AML-193 (cell line): ENCODE measurements around the gene TM6SF1.
"Not testable (repeated sequence)": the region's sequence is repeated elsewhere in the genome, so short reads cannot be mapped to it uniquely, and the experiment has no call there.

ENCODE experiments used
- DNase-seq, 2 experiments: peaks; one replicate each; lab custom pipeline; 2025; lab: John Stamatoyannopoulos, UW

The TM6SF1 gene

DNA sequence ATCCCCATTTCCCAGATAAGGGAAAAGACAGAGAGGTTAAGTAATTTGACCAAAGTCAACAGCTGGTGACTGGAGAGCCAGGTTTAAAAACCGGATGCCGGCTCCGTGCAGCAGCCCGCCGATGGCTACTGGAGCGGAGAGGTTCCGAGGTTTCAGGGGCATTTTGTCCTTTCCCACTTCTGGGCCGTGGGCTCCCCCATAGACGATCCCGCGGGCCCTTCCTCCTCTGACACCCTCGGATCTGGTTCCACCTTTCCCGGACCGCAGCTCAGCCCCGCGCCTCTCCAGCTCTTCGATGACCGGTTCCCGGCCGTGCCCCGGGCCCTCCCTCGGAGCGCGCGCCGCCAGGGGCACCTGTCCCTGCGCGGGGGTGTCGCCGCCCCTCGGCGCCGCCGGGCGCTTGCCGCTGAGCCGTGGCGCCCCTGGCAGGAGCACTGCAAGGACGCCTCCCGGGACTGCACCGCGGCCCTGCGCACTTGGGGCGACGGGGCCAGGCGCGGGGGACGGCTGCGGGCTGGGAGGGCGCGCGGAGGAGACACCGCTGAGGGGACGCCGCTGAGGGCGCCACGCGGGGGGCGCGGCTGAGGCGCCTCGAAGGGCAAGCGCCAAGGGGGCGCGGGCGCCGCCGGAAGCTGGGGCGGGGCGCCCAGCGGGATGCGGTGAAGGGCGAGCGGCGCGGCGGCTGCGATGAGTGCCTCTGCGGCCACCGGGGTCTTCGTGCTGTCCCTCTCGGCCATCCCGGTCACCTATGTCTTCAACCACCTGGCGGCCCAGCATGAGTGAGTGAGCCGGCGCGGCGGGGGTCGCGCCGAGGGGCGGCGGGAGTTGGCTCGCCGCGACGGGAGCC lies at the start of gene TM6SF1:
TSS of gene TM6SF1 (plus strand) at position 652 of the 847 bp plus-strand sequence. CDS start at position 688, 36 bp downstream.
- DNase-seq: no peak

DNA sequence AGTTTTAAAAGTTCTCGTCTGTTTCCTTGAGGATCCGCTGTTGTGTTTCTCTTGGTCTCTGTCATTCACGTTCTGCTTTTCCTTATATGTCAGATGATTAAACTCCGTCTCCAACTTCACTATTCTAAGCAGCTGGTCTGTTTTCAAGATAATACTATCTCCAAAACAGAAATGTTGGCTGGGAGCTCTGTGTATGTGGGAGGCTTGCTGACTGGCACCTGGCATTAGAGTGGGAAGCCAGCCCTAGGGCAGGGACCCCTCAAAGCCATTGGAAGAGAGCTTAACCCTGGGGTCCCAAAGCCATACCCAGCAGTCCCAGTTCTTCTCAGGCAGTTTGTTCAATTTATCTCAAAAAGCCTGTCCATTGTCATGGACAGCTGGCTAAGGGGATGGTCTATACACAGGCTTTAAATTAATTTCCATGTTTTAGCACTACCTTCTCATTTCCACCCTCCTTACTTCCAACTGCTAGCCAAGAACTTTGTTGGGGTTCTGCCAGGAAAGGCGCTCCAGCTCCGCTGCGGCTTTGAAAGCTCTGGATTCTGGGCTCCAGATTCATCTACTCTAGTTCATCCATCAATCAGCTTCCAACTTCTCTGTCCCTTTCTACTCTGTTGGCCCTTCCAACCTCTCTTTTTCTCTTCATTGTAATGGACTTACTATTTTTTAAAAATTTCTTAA lies 49.6 kb upstream of the TM6SF1 start:
- no peak for DNase-seq

DNA sequence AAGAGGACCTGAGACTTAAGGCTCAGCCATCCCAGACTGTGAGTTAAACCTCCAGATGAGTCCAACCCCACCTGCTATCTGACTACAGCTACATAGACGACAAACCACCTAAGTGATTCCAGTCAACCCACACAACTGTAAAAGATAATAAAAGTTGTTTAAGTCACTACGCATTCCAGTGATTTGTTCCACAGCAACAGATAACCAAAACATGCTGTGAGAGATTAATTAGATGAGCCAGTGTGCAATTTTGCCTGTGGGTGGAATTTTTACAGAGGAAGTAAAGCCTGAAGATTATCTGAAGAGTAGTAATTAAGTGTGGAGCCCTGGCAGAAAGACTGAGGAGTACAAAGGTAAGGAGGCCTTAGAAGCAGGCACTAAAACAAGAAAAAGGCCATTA lies 45.8 kb upstream of the TM6SF1 start:
- DNase-seq: no peak

DNA sequence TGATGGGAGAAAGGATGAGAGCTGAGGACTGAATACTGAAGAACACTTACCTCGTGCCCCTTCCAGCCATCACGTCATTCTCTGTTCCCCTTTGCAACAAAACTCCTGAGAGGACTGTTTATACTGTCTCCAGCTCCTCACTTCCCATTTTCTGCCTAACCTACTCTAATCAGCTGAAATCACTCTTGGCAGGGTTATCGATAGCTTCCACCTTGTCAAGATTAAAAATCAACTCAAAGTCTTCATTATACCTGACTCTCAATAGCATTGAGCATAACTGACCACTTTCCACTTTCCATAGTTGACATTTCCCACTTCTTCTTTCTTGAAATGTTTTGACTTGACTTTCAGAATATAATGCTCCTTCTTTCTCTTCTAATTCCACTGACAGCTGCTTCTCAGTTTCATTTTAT lies 44.7 kb upstream of the TM6SF1 start:
- DNase-seq: peak; percentile 8 to 20

DNA sequence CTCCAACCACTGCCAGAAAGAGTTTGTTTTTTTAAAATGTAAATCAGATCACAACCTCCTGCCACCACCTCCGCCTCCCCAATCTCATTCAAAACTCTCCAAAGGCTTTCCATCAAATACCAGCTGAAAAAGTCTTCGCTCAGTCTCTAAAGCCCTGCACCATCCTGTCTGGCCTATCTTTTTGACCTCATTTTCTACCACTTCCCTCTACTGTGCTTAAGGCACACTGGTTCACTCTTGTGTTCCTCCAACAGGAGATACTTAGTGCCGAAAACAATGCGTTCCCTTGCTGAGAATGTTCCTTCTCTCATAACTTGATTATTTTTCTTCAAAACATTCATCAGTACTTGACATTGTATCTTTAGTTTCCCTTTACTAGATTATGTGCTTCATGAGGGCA lies 43.9 kb upstream of the TM6SF1 start:
- DNase-seq: peak; percentile 39

DNA sequence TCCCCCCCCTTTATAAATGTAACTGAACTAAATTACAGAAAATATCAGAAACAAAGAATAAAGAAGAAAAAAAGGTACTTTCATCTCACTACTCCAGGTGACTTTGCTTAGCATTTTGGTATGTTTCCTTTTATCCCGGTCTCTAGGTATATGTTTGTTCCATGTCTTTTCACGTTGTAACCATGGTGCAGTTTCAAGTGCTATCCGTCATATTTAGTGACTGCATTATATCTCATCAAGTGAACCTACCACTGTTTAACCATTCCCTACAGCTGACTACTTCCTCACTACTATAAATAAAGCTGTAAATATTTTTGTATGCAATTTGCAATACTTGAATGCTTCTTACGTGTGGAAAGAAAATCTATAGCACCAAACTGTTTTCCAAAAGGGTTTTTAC lies 42.6 kb upstream of the TM6SF1 start:
- DNase-seq: peak; percentile 14 to 40

DNA sequence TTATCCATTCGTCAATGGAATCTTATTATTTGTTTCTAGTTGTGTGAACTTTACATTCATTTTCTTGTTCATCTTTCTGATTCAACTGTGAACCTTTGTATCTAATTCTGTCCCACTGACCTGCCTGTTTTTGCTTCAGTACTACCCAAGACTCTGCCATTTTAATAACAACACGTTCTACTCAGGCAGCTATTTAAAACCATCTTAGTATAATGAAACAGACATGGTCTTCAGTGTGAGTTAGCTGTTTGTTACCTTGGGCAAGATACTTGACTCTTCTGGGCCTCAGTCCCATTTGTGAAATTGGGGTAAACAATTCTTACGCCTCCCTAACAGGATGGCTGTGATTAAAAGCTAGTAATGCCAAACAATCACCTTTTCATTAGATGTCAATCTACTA lies 42.0 kb upstream of the TM6SF1 start:
- no peak for DNase-seq

DNA sequence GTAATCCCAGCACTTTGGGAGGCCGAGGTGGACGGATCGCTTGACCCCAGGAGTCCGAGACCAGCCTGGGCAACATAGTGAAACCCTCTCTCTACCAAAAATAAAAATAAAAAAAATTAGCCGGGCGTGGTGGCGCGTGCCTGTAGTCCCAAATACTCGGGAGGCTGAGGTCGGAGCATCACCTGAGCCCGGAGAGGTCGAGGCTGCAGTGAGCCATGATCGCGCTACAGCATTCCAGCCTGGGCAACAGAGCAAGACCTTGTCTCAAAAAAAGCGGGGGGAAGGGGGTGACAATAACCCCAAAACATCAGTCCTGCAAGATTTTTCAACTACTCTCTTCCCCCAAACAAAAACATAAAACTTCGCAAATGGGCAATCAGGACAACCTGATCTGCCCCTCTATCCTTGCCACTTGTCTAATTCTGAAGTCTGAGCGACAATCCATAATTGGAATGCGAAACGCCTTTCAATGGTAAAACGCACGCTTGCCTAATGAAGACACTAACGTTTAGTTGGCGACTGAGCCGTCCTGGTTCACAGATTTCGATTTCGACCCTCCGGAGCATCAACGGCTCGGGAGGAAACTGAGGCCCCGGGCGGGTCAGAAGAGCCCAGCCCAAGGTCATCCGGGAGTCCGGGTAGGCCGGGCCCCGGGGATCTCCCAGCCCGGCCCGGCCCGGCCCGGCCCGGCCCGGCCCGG lies 41.3 kb upstream of the TM6SF1 start:
- DNase-seq: no peak

DNA sequence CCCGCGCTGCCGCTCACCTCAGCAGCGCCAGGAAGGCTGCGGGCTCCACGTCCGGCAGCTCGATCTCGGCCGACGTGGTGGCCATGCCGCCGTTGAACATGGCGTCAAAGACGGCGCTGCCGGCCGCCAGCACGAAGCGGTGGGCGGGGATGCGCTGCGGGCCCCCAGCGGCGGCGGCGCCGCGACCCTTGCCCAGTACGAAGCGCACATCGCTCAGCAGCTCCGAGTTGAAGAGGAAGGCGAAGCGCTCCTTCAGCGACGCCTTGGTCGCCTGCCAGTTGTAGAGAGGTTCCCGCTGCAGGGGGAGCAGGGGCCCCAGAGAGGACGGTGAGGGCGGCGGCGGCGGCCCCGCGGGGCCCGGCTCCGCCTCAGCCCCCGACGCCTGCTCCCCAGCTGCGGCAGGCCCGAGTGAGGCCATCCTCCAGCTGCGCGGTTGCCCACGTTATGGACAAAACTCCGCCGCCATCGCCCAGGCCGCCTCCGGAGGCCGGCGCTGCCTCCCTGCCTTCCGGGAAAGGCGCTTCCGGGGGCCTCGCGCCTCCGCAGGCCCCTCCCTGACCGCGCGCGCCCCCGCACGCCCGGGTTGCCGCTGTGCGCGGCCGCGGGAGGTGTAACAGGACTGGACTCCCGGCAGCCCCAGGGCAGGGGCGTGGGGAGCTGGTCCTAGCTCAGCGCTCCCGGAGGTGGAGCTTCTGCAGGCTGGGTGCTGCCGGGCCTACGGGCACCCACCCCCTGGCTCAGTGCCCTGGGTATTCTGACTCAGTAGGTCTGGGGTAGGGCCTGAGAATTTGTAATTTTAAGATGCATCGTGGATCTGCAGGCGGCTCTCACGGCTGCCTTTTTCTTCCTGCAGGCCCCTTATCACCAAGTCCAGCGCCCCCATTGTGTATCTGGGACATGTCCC lies 40.5 kb upstream of the TM6SF1 start, which contains the start of gene BTBD1:
TSS of gene BTBD1 (minus strand) at position 519 of the 904 bp plus-strand sequence. CDS start at position 418, 101 bp downstream.
- peak; percentile 78 to 86 for DNase-seq

DNA sequence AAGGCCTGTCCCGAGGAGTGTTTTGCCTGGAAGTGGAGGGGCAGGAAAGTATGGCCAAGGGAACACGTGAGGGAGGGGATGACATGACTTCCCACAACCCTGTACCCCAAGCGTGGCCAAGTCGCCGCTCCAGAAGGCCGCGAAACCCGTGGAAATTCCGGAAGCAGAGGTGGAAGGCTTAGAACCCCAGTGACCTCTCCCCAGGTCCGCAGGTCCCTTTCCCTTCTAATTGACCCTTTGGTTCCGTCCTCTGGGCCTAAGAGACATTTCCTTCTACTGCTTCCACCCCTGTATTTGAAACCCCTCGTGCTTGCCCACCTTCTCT lies 39.8 kb upstream of the TM6SF1 start:
- DNase-seq: no peak

DNA sequence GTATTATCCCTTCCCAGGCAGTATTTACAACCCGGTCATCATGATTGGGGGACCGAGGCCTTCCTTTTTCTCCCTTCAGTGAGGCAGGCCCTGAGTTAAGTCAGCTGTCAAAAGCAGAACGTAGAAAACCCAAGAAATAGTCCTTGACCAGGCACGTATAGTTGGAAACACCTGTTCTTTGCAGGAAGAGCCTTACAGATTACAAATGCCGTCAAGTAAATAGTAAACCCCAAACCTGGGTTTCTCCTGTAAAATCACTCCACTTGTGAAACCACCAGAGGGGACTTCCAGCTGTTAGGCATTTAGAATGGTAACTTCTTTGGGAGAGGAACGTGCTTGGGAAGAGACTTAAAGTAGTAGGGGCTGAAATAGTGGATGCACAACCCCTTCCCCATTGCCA lies 39.4 kb upstream of the TM6SF1 start:
- no peak for DNase-seq

DNA sequence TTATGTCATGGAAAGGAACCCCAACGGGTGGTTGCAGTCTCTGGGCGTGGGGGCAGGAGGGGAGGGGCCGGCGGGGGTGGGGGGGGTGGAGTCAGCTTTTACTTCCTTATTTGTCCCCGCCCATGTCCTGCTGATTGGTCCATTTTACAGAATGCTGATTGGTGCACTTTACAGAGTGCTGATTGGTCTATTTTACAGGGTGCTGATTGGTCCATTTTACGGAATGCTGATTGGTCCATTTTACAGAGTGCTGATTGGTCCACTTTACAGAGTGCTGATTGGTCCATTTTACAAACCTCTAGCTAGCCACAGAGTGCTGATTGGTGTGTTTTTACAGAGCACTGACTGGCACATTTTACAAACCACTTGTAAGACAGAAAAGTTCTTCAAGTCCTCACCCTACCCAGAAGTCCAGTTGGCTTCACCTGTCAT lies 38.2 kb upstream of the TM6SF1 start:
- DNase-seq: not testable (repeated sequence)

DNA sequence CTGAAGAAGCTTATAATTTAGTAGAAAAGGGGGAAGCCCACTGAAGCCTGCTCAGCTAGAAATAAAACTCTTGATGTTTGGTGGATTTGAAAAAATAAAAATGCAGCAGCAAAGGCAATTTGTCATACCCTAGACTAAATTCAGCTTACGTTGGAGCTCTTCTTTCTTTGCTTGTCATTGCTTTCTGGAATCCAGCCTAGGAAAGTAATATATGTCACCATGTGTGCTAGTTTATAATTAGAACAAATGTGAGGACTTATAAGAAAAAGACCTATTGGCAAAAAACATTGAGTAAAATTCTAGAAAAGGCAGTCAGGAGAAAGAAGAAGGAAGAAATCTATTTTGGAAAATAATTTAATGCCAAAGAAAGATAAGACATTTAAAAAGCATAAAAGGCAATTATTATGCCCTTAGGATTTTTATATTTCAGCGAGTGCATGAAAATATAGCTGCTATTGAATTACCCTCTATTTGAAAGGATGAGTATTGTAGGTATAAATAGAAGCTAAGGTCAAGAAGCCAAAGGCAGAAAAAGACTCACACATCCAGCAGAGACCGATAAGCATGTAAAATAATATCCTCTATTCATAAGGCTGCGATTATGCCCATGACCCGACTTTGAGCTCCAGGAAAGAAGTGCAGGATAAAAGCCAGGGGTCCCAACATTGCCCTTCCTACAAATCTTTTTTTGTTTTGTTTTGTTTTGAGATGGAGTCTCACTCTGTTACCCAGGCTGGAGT lies 29.8 kb upstream of the TM6SF1 start:
- no peak for DNase-seq

DNA sequence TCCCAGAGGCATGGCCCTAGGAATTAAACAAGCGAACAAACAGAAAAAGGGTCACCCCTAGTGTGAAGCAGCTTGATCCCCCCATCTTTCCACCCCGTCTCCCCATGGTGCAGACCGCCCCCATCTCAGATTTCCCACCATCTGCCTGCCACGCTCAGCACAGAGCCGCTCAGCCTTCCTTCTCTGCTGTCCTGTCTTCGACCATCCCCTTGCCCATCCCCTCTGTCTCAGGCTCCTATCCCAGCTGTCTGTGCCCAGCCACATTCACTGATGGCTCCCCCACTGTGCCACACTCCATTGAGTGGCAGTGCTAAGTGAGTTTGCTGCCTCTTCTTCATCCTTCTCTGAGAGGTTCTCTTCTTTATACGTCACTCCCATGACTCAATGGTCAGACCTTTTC lies 28.7 kb upstream of the TM6SF1 start:
- DNase-seq: no peak

DNA sequence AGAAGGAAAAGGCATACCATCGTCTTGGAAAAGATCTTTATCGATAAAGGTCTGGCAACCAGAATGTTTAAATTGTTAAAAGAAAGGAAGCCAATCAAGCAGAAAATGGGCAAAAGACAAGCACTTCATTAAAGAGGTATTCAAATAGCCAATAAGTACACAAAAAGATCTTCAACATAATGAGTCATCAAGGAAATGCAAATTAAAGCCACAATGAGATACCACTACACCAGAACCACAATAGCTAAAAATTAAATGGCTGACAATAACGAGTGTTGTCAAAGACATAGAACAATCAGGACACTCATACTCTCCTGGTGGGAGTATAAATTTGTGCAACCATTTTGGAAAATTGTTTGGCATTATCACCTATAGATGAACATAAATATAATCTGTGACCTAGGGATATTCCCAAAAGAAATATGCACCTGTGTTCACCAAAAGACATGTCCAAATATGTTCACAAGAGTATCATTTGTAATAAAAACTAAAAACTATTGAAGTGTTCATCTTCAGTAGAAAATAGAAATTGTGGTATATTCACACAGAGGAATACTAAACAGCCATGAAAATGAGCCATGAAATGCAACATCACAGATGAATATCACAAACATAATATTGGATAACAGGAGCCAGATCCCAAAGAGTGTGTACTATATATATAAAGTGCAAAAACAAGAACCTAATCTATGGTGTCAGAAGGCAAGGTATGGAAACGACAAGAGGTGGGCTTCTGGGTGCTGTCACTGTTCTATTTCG lies 26.0 kb upstream of the TM6SF1 start:
- DNase-seq: no peak

DNA sequence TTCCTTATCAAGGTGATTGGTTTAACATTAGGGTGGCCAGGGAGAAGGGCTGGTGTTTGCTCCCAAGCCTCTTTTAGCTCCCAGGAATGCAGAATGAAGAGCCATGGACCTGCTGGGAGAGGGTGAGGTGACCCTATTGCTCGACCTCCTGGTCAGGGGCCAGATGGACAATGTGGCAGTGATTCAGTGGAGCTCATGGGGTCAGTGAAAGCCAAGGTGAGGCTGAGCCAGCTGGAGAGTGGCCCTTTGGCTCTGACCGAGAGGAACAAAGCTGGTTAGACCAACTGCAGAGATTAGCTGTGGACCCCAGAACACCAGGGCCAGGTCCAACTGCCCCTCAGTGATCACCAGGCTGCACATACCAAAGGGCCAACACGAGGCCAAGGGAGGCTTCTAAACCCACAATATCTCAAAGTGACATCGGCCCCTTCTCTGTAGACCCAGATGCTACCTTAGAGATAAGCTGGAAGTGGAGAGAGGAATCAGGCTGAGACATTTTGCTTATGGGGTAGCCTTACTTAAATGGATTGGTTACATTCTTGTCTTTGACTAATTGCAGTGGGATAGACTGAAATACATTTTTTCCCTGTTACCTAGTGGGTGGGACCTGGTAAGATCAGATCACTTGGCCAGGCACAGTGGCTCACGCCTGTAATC lies 24.6 kb upstream of the TM6SF1 start:
- no peak for DNase-seq

DNA sequence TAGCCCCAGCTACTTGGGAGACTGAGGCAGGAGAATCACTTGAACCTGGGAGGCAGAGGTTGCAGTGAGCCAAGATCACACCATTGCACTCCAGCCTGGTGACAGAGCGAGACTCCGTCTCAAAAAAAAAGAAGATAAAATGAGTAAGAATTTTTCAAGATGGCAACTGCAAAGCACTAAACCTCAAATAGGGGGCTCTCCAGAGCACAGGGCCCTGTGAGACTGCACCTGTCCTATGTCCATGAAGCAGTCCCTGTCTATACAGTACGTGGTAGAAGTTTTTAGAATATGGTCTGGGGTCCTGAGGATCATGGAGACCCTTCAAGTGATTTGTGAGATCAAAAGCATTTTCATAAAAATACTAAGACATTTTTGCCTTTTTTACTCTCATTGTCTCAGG lies 22.0 kb upstream of the TM6SF1 start:
- DNase-seq: not testable (repeated sequence)

DNA sequence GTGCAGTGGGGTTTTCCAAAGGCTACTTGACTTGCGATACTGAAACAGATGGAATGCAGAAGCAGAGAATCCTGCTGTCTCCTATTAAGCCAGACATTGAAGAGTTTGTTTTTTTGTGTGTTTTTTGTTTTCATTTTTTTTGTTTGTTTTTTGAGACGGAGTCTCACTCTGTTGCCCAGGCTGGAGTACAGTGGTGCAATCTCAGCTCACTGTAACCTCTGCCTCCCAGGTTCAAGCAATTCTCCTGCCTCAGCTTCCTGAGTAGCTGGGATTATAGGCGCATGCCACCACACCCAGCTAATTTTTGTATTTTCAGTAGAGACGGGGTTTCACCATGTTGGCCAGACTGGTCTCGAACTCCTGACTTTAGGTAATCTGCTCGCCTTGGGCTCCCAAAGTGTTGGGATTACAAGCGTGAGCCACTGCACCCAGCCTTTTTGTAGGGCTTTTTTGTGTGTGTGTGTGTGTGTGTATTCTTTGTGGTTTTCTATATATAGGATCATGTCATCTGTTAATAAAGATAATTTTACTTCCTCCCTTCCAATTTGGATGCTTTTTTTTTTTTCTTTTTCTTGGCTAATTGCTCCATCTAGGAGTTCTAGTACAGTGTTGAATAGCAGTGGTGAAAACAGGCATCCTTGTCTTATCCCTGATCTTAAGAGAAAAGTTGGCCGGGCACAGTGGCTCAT lies 21.4 kb upstream of the TM6SF1 start:
- not testable (repeated sequence) for DNase-seq

DNA sequence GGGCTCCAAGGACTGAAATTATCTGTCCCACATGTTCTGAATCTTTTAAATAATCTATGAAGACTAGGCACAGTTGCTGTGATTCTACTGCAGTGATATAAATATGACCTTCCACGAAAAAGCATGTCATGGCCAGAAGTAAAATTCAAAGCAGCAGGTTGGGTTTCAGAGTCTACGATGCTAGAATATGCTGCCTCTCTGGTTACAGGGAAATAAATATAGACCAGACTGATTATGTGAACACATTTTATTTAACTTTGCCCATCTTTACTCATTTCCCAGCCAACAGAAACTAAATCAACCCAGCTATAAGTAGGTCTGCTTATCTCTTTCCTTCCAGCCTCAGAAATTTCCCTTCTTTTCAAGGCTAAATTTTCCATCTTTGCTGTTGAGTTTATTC lies 19.9 kb upstream of the TM6SF1 start:
- no peak for DNase-seq
